ENCODE measurements around the gene FAM168B. TPM values are rescaled to one million over a fixed set of nuclear protein-coding genes. Genes with fewer than 3 reads are reported as not detected.
"Not testable (repeated sequence)": the region's sequence is repeated elsewhere in the genome, so short reads cannot be mapped to it uniquely, and the experiment has no call there.

FAM168B gene
- total and polyA plus RNA-seq, 5 donors from 2014 or later: 33.6 to 72.1 (median 40.3) TPM

- no peaks in the 10 kb centered on the region for H3K27me3 Mint-ChIP-seq
- H3K4me3 Mint-ChIP-seq: peak overlapping the region; percentile 90 to 99 (median 96)
- no peak overlapping the region for H3K27ac ChIP-seq (ENCODE audit: insufficient read depth, low read length, poor library complexity, severe bottlenecking)
- H3K9me3 ChIP-seq (ENCODE audit: control insufficient read depth in 2 of 2, low read length in 2 of 2): no peaks in the 10 kb centered on the region
- no peaks in the 10 kb centered on the region for H3K9me3 Mint-ChIP-seq
- no peaks in the 10 kb centered on the region for H3K36me3 Mint-ChIP-seq
- H3K27me3 ChIP-seq (ENCODE audit: control insufficient read depth, insufficient read depth, low read length): no peaks in the 10 kb centered on the region
- H3K36me3 ChIP-seq (ENCODE audit: control insufficient read depth, insufficient read depth, low read length): no peaks in the 10 kb centered on the region
- DNase-seq (no peak), ATAC-seq (ENCODE audit: low read depth in 2 of 2) (no peak)
- H3K4me3 ChIP-seq (ENCODE audit: low read depth, low read length): no peak overlapping the region
- peaks cover 4 to 27% (median 19%) of the 10 kb centered on the region in 4 donors for H3K4me1 Mint-ChIP-seq
- peak overlapping the region in 2 of 3 donors; percentile 89 to 97 for H3K27ac Mint-ChIP-seq
- peaks cover 17% of the 10 kb centered on the region for H3K4me1 ChIP-seq (ENCODE audit: control insufficient read depth, insufficient read depth, low read length, poor library complexity, severe bottlenecking)
Measured at GRCh38 chr2:131094463-131095281, 1.4 kb upstream of the FAM168B start.

GRCh38 chr2:131093696-131094462 lies 619 bp upstream of the FAM168B start:
- H3K27ac ChIP-seq (ENCODE audit: insufficient read depth, low read length, poor library complexity, severe bottlenecking): peak overlapping the region; percentile 92
- no peaks in the 10 kb centered on the region for H3K27me3 ChIP-seq (ENCODE audit: control insufficient read depth, insufficient read depth, low read length)
- ATAC-seq (ENCODE audit: low read depth in 2 of 2) (peak; percentile 67 to 71), DNase-seq (peak in 1 of 3 donors; percentile 66)
- Mint-ChIP-seq H3K36me3 (peaks cover under 1% of the 10 kb centered on the region), H3K4me1 (peaks cover 4 to 33% (median 19%) of the 10 kb centered on the region in 4 donors), H3K27ac (peak overlapping the region; percentile 94 to 99 (median 97)), H3K9me3 (no peaks in the 10 kb centered on the region), H3K4me3 (peak overlapping the region; percentile 90 to 99 (median 96)), H3K27me3 (no peaks in the 10 kb centered on the region)
- peaks cover 17% of the 10 kb centered on the region for H3K4me1 ChIP-seq (ENCODE audit: control insufficient read depth, insufficient read depth, low read length, poor library complexity, severe bottlenecking)
- H3K9me3 ChIP-seq (ENCODE audit: control insufficient read depth in 2 of 2, low read length in 2 of 2): no peaks in the 10 kb centered on the region
- no peaks in the 10 kb centered on the region for H3K36me3 ChIP-seq (ENCODE audit: control insufficient read depth, insufficient read depth, low read length)
- H3K4me3 ChIP-seq (ENCODE audit: low read depth, low read length): peak overlapping the region; percentile 87

GRCh38 chr2:131092458-131093005 lies 728 bp downstream of the FAM168B start:
- peak overlapping the region; percentile 88 for H3K4me3 ChIP-seq (ENCODE audit: low read depth, low read length)
- DNase-seq: peak in 2 of 3 donors; percentile 18 to 27

DNA sequence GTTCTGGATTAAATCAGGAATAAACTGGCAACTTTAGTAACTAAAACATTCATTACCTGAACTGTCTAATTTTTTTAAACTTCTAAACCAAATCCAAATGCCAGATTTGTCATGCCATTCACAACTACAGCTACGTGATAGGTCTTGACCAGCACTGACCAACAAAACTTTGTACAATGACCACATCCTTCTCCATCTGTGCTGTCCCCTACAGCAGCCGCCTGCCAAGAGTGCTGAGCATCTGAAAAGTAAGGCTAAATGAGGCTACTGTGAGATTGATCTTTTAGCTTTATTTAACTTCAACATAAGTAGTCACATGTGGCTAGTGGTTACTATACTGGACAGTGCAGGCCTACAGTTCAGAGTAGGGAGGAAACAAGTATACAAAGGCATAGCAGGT lies 7.6 kb downstream of the FAM168B start:
- Histone ChIP-seq H3K27ac (ENCODE audit: insufficient read depth, low read length, poor library complexity, severe bottlenecking) (no peak overlapping the region), H3K4me3 (ENCODE audit: low read depth, low read length) (no peak overlapping the region), H3K27me3 (ENCODE audit: control insufficient read depth, insufficient read depth, low read length) (no peaks in the 10 kb centered on the region), H3K4me1 (ENCODE audit: control insufficient read depth, insufficient read depth, low read length, poor library complexity, severe bottlenecking) (peaks cover 15% of the 10 kb centered on the region), H3K9me3 (ENCODE audit: control insufficient read depth in 2 of 2, low read length in 2 of 2) (no peaks in the 10 kb centered on the region), H3K36me3 (ENCODE audit: control insufficient read depth, insufficient read depth, low read length) (peaks cover 47% of the 10 kb centered on the region)
- Mint-ChIP-seq H3K9me3 (no peaks in the 10 kb centered on the region), H3K4me3 (no peak overlapping the region), H3K27me3 (no peaks in the 10 kb centered on the region), H3K4me1 (peaks cover 13 to 61% (median 40%) of the 10 kb centered on the region in 4 donors), H3K27ac (peak overlapping the region in 1 of 3 donors; percentile 26), H3K36me3 (peaks cover 43% of the 10 kb centered on the region)
- no peak for ATAC-seq (ENCODE audit: low read depth in 2 of 2)
- DNase-seq: no peak

More at GRCh38 chr2:131092458-131093005, 728 bp downstream of the FAM168B start:
- Histone ChIP-seq H3K9me3 (ENCODE audit: control insufficient read depth in 2 of 2, low read length in 2 of 2) (no peaks in the 10 kb centered on the region), H3K36me3 (ENCODE audit: control insufficient read depth, insufficient read depth, low read length) (peaks cover 12% of the 10 kb centered on the region), H3K27ac (ENCODE audit: insufficient read depth, low read length, poor library complexity, severe bottlenecking) (peak overlapping the region; percentile 92), H3K27me3 (ENCODE audit: control insufficient read depth, insufficient read depth, low read length) (no peaks in the 10 kb centered on the region), H3K4me1 (ENCODE audit: control insufficient read depth, insufficient read depth, low read length, poor library complexity, severe bottlenecking) (peaks cover 23% of the 10 kb centered on the region)
- Mint-ChIP-seq H3K4me1 (peaks cover 12 to 42% (median 19%) of the 10 kb centered on the region in 4 donors), H3K27ac (peak overlapping the region; percentile 80 to 86 (median 83)), H3K27me3 (no peaks in the 10 kb centered on the region), H3K4me3 (peak overlapping the region; percentile 87 to 97 (median 88)), H3K36me3 (peaks cover 8% of the 10 kb centered on the region), H3K9me3 (no peaks in the 10 kb centered on the region)
- no peak for ATAC-seq (ENCODE audit: low read depth in 2 of 2)

GRCh38 chr2:131081190-131081589 lies 12.1 kb downstream of the FAM168B start:
- Mint-ChIP-seq H3K27ac (peak overlapping the region in 1 of 3 donors; percentile 68), H3K4me1 (peaks cover 20 to 58% (median 45%) of the 10 kb centered on the region in 4 donors), H3K9me3 (no peaks in the 10 kb centered on the region), H3K36me3 (peaks cover 56% of the 10 kb centered on the region), H3K27me3 (no peaks in the 10 kb centered on the region), H3K4me3 (peak overlapping the region in 1 of 4 donors; percentile 52)
- no peak for DNase-seq
- peaks cover 10% of the 10 kb centered on the region for H3K4me1 ChIP-seq (ENCODE audit: control insufficient read depth, insufficient read depth, low read length, poor library complexity, severe bottlenecking)
- H3K27ac ChIP-seq (ENCODE audit: insufficient read depth, low read length, poor library complexity, severe bottlenecking): no peak overlapping the region
- ATAC-seq (ENCODE audit: low read depth in 2 of 2): no peak
- H3K36me3 ChIP-seq (ENCODE audit: control insufficient read depth, insufficient read depth, low read length): peaks cover 68% of the 10 kb centered on the region
- no peaks in the 10 kb centered on the region for H3K9me3 ChIP-seq (ENCODE audit: control insufficient read depth in 2 of 2, low read length in 2 of 2)
- H3K4me3 ChIP-seq (ENCODE audit: low read depth, low read length): no peak overlapping the region
- no peaks in the 10 kb centered on the region for H3K27me3 ChIP-seq (ENCODE audit: control insufficient read depth, insufficient read depth, low read length)

DNA sequence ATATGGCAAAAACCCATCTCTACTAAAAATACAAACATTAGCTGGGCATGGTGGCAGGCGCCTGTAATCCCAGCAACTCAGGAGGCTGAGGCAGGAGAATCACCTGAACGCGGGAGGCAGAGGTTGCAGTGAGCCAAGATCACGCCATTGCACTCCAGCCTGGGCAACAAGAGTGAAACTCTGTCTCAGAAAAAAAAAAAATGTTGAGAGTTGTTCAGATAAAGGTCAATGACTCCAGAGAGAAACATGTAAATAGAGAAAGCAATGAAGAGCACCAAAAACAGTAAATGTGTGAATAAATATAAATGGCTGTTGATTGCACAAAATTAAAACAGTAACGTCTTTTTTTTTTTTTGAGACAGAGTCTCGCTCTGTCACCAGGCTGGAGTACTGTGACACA lies 13.3 kb downstream of the FAM168B start:
- H3K36me3 Mint-ChIP-seq: peaks cover 53% of the 10 kb centered on the region
- peaks cover 72% of the 10 kb centered on the region for H3K36me3 ChIP-seq (ENCODE audit: control insufficient read depth, insufficient read depth, low read length)
- H3K27me3 ChIP-seq (ENCODE audit: control insufficient read depth, insufficient read depth, low read length); H3K27me3 Mint-ChIP-seq; ATAC-seq (ENCODE audit: low read depth in 2 of 2); DNase-seq; H3K27ac ChIP-seq (ENCODE audit: insufficient read depth, low read length, poor library complexity, severe bottlenecking); H3K4me1 ChIP-seq (ENCODE audit: control insufficient read depth, insufficient read depth, low read length, poor library complexity, severe bottlenecking); H3K4me3 Mint-ChIP-seq; H3K27ac Mint-ChIP-seq; H3K9me3 Mint-ChIP-seq; H3K4me3 ChIP-seq (ENCODE audit: low read depth, low read length); H3K9me3 ChIP-seq (ENCODE audit: control insufficient read depth in 2 of 2, low read length in 2 of 2): not testable (repeated sequence)
- H3K4me1 Mint-ChIP-seq: peaks cover 14 to 53% (median 35%) of the 10 kb centered on the region in 4 donors

- H3K4me3 ChIP-seq (ENCODE audit: low read depth, low read length): no peak overlapping the region
- no peaks in the 10 kb centered on the region for H3K9me3 Mint-ChIP-seq
- H3K27ac Mint-ChIP-seq: peak overlapping the region in 1 of 3 donors; percentile 21
- H3K4me1 Mint-ChIP-seq: peaks cover 18 to 57% (median 39%) of the 10 kb centered on the region in 4 donors
- no peaks in the 10 kb centered on the region for H3K27me3 ChIP-seq (ENCODE audit: control insufficient read depth, insufficient read depth, low read length)
- DNase-seq (no peak), ATAC-seq (ENCODE audit: low read depth in 2 of 2) (no peak)
- H3K4me3 Mint-ChIP-seq: no peak overlapping the region
- H3K27me3 Mint-ChIP-seq: no peaks in the 10 kb centered on the region
- peaks cover 3% of the 10 kb centered on the region for H3K4me1 ChIP-seq (ENCODE audit: control insufficient read depth, insufficient read depth, low read length, poor library complexity, severe bottlenecking)
- H3K27ac ChIP-seq (ENCODE audit: insufficient read depth, low read length, poor library complexity, severe bottlenecking): no peak overlapping the region
- peaks cover 88% of the 10 kb centered on the region for H3K36me3 ChIP-seq (ENCODE audit: control insufficient read depth, insufficient read depth, low read length)
- no peaks in the 10 kb centered on the region for H3K9me3 ChIP-seq (ENCODE audit: control insufficient read depth in 2 of 2, low read length in 2 of 2)
- H3K36me3 Mint-ChIP-seq: peaks cover 53% of the 10 kb centered on the region
Measured at GRCh38 chr2:131077966-131078365, 15.3 kb downstream of the FAM168B start.
